K562 (cell line): ENCODE measurements around the gene RBM19. TPM values are rescaled to one million over a fixed set of nuclear protein-coding genes. Genes with fewer than 3 reads are reported as not detected.

Source experiments
- ATAC-seq: fragments of 200-7000 bp; cut with Tn5 transposase; 3 replicates; pipeline ENCODE4 v1.9.1; 2020; ENCODE audit warnings: moderate library complexity
- BruUV-seq: library from RNA; stranded (reverse); fragments of 400-500 nt; replicated peaks from 2 replicates; lab custom pipeline; 2021; lab: Mats Ljungman, UMichigan
- CTCF ChIA-PET: fragments of 300-600 bp; formaldehyde crosslinking; extraction: SDS; loops from one replicate; lab custom pipeline; 2021; ENCODE audit warnings: low intra/inter-chr PET ratio; lab: Yijun Ruan, JAX
- POLR2A ChIA-PET: fragments of 300-600, 350-650 bp; sonication (Branson Sonifier 250); formaldehyde crosslinking; extraction: SDS; loops from one replicate; lab custom pipeline; 2021; ENCODE audit warnings: antibody characterized with exemption, inconsistent platforms; lab: Yijun Ruan, JAX
- DNase-seq, 4 experiments: peaks; one replicate each; pipeline versions ENCODE4 v3.0.0 to v3.0.0-alpha.2; 2011 to 2018; ENCODE audit warnings: low spot score in 3 of 4, mixed read lengths in 3 of 4; ENCODE audit errors: extremely low read depth in 1 of 4
- FAIRE-seq: peaks from 2 replicates; lab custom pipeline; 2011; peaks lifted over from hg19 to GRCh38; lab: Jason Lieb, UNC
- H2AFZ ChIP-seq: 2 replicates; pipeline ENCODE4 v1.6.0; 2011; ENCODE audit warnings: low read depth, low read length, control low read depth, inconsistent platforms
- H3K27ac ChIP-seq: fragments of 200-600 bp; 3 replicates; pipeline ENCODE4 v1.8.0; 2011; ENCODE audit warnings: low read depth, mild to moderate bottlenecking, control low read depth, inconsistent platforms, low read length, moderate library complexity, mixed read lengths; ENCODE audit errors: extremely low read depth
- H3K27me3 ChIP-seq, 2 experiments: fragments of 300-600 bp in 1 of 2; 2 replicates in 1 of 2; 3 replicates in 1 of 2; pipeline versions ENCODE4 v1.6.0 to v1.8.0; 2011; ENCODE audit warnings: inconsistent platforms in 2 of 2, low read length in 2 of 2, mild to moderate bottlenecking in 1 of 2, mixed read lengths in 1 of 2, moderate library complexity in 1 of 2; ENCODE audit not compliant: control insufficient read depth in 2 of 2, insufficient read depth in 2 of 2
- H3K36me3 ChIP-seq: fragments of 300-600 bp; 3 replicates; pipeline ENCODE4 v1.8.0; 2011; ENCODE audit warnings: mild to moderate bottlenecking, low read length, inconsistent platforms; ENCODE audit not compliant: control insufficient read depth, insufficient read depth
- H3K4me1 ChIP-seq, 2 experiments: fragments of 200-600 bp in 1 of 2; replicated peaks in 1 of 2; 2 replicates in 1 of 2; 3 replicates in 1 of 2; pipeline versions ENCODE4 v1.5.1 to v1.8.0; 2011; ENCODE audit warnings: inconsistent platforms in 2 of 2, low read length in 2 of 2, mild to moderate bottlenecking in 1 of 2, mixed read lengths in 1 of 2, moderate library complexity in 1 of 2; ENCODE audit not compliant: control insufficient read depth in 2 of 2, insufficient read depth in 2 of 2
- H3K4me2 ChIP-seq: 2 replicates; pipeline ENCODE4 v1.6.1; 2011; ENCODE audit warnings: low read length, control low read depth, inconsistent platforms, mixed read lengths; ENCODE audit not compliant: insufficient read depth
- H3K4me3 ChIP-seq: fragments of 200-600 bp; sonication (generic), shearing (Covaris generic); 2 replicates; pipeline ENCODE4 v1.5.1; 2016; ENCODE audit warnings: control low read depth, inconsistent platforms
- H3K79me2 ChIP-seq: fragments of 200-600 bp; 3 replicates; pipeline ENCODE4 v1.8.0; 2011; ENCODE audit warnings: low read length, inconsistent platforms; ENCODE audit not compliant: control insufficient read depth, insufficient read depth
- H3K9ac ChIP-seq, 2 experiments: 2 replicates each; pipeline versions ENCODE4 v1.6.0 to v1.6.1; 2011; ENCODE audit warnings: low read depth in 2 of 2, low read length in 2 of 2, control low read depth in 1 of 2, inconsistent platforms in 1 of 2, mild to moderate bottlenecking in 1 of 2, mixed read lengths in 1 of 2; ENCODE audit not compliant: insufficient read depth in 1 of 2
- H3K9me1 ChIP-seq: one replicate; pipeline ENCODE4 v1.6.0; 2011; ENCODE audit warnings: inconsistent platforms, mild to moderate bottlenecking, low read length, moderate library complexity; ENCODE audit not compliant: control insufficient read depth, insufficient read depth
- H3K9me3 ChIP-seq: replicated peaks from 2 replicates; pipeline ENCODE4 v1.5.1; 2011; ENCODE audit warnings: low read depth, low read length, inconsistent platforms; ENCODE audit not compliant: control insufficient read depth, insufficient read depth
- H4K20me1 ChIP-seq: replicated peaks from 2 replicates; pipeline ENCODE4 v1.6.1; 2011; ENCODE audit warnings: low read length, inconsistent platforms, mixed read lengths; ENCODE audit not compliant: control insufficient read depth, insufficient read depth
- BHLHE40 ChIP-seq: IDR thresholded peaks from 2 replicates; pipeline ENCODE4 v1.6.1; 2011; ENCODE audit warnings: low read length, improper control_type of control experiment
- KLF1 ChIP-seq: fragments of 450-650 bp; IDR thresholded peaks from 2 replicates; pipeline ENCODE4 v1.6.1; 2016; ENCODE audit warnings: missing genetic modification characterization, missing compliant biosample characterization
- NCOA1 ChIP-seq: fragments of 450-650 bp; IDR thresholded peaks from 2 replicates; pipeline ENCODE4 v1.6.1; 2016; ENCODE audit warnings: low read depth
- PHF21A ChIP-seq: fragments of 450-650 bp; IDR thresholded peaks from 2 replicates; pipeline ENCODE4 v1.6.1; 2017; ENCODE audit warnings: low read depth, borderline replicate concordance
- PRDM10 ChIP-seq: fragments of 450-650 bp; IDR thresholded peaks from 2 replicates; pipeline ENCODE4 v1.6.1; 2018; ENCODE audit not compliant: partially characterized antibody
- ZNF384 ChIP-seq: IDR thresholded peaks from 2 replicates; pipeline ENCODE4 v1.6.1; 2012; ENCODE audit warnings: low read depth, low read length, improper control_type of control experiment
- WGBS: fragments of 100-300 bp; shearing (Covaris generic); methylation state at CpG from one replicate; pipeline ENCODE4 v1.1.6; 2016; ENCODE audit warnings: low coverage, mixed read lengths; ENCODE audit not compliant: insufficient coverage; ENCODE audit errors: missing lambda C conversion rate; 5-methylcytosine and 5-hydroxymethylcytosine counted together
- in situ Hi-C: fragments of 300-500 bp; cut with MboI; formaldehyde crosslinking; loops from 4 replicates; pipeline ENCODE4 v1.15.0; 2018; ENCODE audit warnings: inconsistent platforms, mixed read lengths
- intact Hi-C: fragments of 100-400 bp; cut with micrococcal nuclease; formaldehyde crosslinking; loops from 2 replicates; pipeline ENCODE4 v1.14.2; 2022
- polyA plus RNA-seq, 8 experiments: library from polyadenylated mRNA; depleted of rRNA in 4 of 8; stranded (reverse) in 5 of 8; unstranded in 3 of 8; fragments of >200 nt; fragmentation: Nextera tagmentation in 2 of 8; fragmentation: Illumina TruSeq in 1 of 8; extraction: Ambion mirVana in 2 of 8; extraction: Trizol in 1 of 8; gene quantifications; 2 replicates each; pipeline versions ENCODE4 v1.2.1 to v1.2.3, GENCODE V29; 2011 to 2014; ENCODE audit warnings: inconsistent platforms in 1 of 8, missing spikeins in 1 of 8
- total RNA-seq, 7 experiments: library from RNA; depleted of rRNA in 6 of 7; stranded (reverse); fragments of >200 nt in 6 of 7; fragmentation: Illumina TruSeq in 2 of 7; extraction: Trizol in 2 of 7; gene quantifications; 2 replicates each; pipeline versions ENCODE4 v1.2.1 to v1.2.3, GENCODE V29; 2011 to 2021; ENCODE audit warnings: low replicate concordance in 1 of 7

RBM19 gene
- total and polyA plus RNA-seq, 9 of the 15 experiments (the other 6 are each of a cell fraction or from before 2014, with no cell fraction given) = 16.0 to 58.4 (median 37.9) TPM

DNA sequence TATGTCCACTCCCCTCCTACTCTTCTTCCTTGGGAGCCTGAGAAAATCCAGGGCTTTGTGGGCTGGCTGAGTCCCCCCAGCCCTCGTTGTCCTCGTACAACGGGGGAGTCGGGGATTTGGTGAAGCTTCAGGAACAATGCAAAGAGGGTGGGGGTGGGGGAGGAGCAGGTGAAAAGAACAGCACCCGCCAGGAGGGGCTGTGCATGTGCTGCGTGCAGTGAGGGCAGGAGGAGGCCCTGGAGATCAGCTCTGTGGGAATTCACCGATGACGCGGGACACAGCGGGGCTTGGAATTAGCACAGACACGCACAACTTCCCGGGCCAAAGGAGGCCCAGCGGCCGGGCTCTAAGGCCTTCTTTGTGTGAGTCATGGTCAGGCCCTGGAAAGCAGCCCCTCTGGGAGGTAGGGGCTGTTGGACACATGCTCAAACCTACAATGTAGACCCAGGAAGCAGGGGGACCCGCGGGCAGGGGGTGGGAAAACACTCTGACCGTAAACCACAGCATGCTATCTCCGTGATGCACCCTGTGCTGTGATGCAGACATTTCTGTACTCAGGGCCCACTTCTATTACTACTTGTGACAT lies 32.8 kb downstream of the RBM19 start (continued):
- TF ChIP-seq PRDM10 = no peak
- TF ChIP-seq ZNF384 = peak; percentile 7; the same call in 1 of the 2 replicates
- peak; percentile 75 for TF ChIP-seq BHLHE40
- no peak for TF ChIP-seq NCOA1

DNA sequence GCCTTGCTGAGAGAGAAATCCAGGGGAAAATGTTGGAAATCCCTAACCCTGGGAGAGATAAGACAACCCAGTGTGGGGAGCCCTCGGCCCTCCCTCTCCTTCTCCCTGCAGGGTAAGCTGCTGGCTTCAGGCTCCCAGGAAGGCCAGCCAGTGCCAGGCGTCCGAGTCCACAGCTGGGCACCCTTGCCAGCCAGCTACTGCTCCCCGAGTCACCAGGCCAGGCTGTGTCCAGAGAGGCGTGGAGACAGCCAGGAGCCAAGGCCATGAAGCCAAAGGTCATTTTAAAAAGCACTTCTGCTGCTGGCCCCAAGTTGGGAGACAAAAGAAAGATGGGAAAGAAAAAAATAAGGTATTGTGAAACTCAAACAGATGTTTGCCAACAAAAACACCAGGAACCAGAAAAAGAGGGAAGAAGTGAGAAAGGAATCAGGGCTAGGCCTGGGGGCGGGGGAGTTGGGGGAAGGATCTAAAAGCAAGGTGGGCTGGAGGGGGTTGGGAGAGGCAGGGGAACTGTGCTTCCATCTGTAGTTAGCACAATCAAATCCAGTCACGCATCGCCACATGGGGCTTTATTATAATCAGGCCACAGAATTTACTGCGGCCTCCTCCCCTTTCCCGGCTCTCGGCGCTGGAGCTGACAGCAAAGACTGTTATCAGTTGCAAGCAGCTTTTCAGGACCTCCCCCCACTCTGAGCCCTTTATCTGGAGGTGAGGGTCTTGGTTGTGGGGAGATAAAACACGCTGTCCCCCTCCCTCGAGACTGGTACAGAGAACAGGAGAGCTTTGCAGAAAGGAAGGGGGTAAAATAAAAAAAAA lies 33.5 kb downstream of the RBM19 start:
- no TSS peak for BruUV-seq
- H3K79me2 ChIP-seq = no peaks in the 10 kb centered on the region
- H3K27ac ChIP-seq = peak overlapping the region; percentile 74
- H3K4me1 ChIP-seq = peaks cover 45 to 49% of the 10 kb centered on the region in 2 experiments
- peak; percentile 87 for ATAC-seq
- CTCF ChIA-PET = no interaction called here
- no peaks in the 10 kb centered on the region for H3K27me3 ChIP-seq
- H2AFZ ChIP-seq = peak overlapping the region; percentile 56; the same call in 1 of the 2 replicates
- H4K20me1 ChIP-seq = no peaks in the 10 kb centered on the region
- peak; percentile 91 to 96 (median 93) for DNase-seq
- POLR2A ChIA-PET = interaction anchor here (0.5 to 1.4 kb wide), 6 partner anchors 10 to 1368 kb away, joined by 3 to 4 read pairs (median 3); no protein-coding TSS in a partner anchor
- H3K36me3 ChIP-seq = peaks cover 75% of the 10 kb centered on the region; the same call in 2 of the 3 replicates
- in situ Hi-C loops (no loop called here), intact Hi-C loops (loop anchor here (2.0 to 5.0 kb wide), 2 partner anchors 34 to 285 kb away; partner anchors contain the start of gene RBM19)
- H3K9ac ChIP-seq = peak overlapping the region; percentile 51 to 78; a peak in 2 of 4 replicates
- H3K4me3 ChIP-seq = 0 out of 2 replicates have a peak overlapping the region, but pooled peaks have one; percentile 10
- H3K4me2 ChIP-seq = peak overlapping the region; percentile 56
- peaks cover 10% of the 10 kb centered on the region for H3K9me1 ChIP-seq
- WGBS = 6% methylated on average over 12 of the region's 14 CpGs
- peak; percentile 97 for FAIRE-seq
- H3K9me3 ChIP-seq = no peaks in the 10 kb centered on the region
- TF ChIP-seq PHF21A (peak; percentile 80), KLF1 (no peak)
